Measurements from ENCODE around the gene IDH3B. TPM values are rescaled to one million over a fixed set of nuclear protein-coding genes. Genes with fewer than 3 reads are reported as not detected.

IDH3B gene
- total RNA-seq, 1 experiment from 2014 or later, result 132 TPM

- intact Hi-C loops (cut with micrococcal nuclease), result no loop called here
- POLR2A ChIA-PET, result interaction anchor here (1.4 kb wide), 1 partner anchor 225 kb away, joined by 3 read pairs; the partner anchor contains the start of gene SNRPB
- H3K27ac ChIP-seq (ENCODE audit: low read depth, low read length), result no peak overlapping the region
- H3K9me2 ChIP-seq (ENCODE audit: insufficient read depth), result no peaks in the 10 kb centered on the region
- RAD21 ChIA-PET (ENCODE audit: low non-redundant PET in 1 of 2, low total read pairs in 2 of 2, uncharacterized antibody in 2 of 2, unreplicated experiment in 2 of 2), result no interaction called here
- H3K4me3 ChIP-seq (replicated peaks in 1 of 2; ENCODE audit: low read depth in 1 of 2, low read length in 2 of 2), result no peak overlapping the region
- BruUV-seq (replicated peaks), result TSS peak; percentile 46
- no peak overlapping the region for H3K9ac ChIP-seq (ENCODE audit: low read length)
- TF ChIP-seq EZH2phosphoT487 (IDR thresholded peaks at IDR 0.05; ENCODE audit: borderline replicate concordance) (no peak), CEBPB (IDR thresholded peaks at IDR 0.05; ENCODE audit: low read depth) (no peak)
- TF ChIP-seq, protein P1, sequence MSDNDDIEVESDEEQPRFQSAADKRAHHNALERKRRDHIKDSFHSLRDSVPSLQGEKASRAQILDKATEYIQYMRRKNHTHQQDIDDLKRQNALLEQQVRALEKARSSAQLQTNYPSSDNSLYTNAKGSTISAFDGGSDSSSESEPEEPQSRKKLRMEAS (IDR thresholded peaks at IDR 0.05), result no peak
- TF ChIP-seq, protein P2, sequence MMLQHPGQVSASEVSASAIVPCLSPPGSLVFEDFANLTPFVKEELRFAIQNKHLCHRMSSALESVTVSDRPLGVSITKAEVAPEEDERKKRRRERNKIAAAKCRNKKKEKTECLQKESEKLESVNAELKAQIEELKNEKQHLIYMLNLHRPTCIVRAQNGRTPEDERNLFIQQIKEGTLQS (IDR thresholded peaks at IDR 0.05), result no peak
- TF ChIP-seq, protein P3, sequence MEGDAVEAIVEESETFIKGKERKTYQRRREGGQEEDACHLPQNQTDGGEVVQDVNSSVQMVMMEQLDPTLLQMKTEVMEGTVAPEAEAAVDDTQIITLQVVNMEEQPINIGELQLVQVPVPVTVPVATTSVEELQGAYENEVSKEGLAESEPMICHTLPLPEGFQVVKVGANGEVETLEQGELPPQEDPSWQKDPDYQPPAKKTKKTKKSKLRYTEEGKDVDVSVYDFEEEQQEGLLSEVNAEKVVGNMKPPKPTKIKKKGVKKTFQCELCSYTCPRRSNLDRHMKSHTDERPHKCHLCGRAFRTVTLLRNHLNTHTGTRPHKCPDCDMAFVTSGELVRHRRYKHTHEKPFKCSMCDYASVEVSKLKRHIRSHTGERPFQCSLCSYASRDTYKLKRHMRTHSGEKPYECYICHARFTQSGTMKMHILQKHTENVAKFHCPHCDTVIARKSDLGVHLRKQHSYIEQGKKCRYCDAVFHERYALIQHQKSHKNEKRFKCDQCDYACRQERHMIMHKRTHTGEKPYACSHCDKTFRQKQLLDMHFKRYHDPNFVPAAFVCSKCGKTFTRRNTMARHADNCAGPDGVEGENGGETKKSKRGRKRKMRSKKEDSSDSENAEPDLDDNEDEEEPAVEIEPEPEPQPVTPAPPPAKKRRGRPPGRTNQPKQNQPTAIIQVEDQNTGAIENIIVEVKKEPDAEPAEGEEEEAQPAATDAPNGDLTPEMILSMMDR (IDR thresholded peaks at IDR 0.05 in 2 of 3, conservative IDR thresholded peaks at IDR 0.05 in 1 of 3; ENCODE audit: borderline replicate concordance in 1 of 3, insufficient read depth in 1 of 3, low read depth in 2 of 3, low read length in 2 of 3), result no peak
- H3K27me3 ChIP-seq (ENCODE audit: insufficient read depth, low read length), result no peaks in the 10 kb centered on the region
- H3K79me2 ChIP-seq (ENCODE audit: insufficient read depth, low read length), result no peaks in the 10 kb centered on the region
- H4K20me1 ChIP-seq (ENCODE audit: insufficient read depth), result no peaks in the 10 kb centered on the region
- CTCF ChIA-PET, result no interaction called here
- ATAC-seq (no peak), DNase-seq (ENCODE audit: low read depth, low spot score) (no peak)
- no peaks in the 10 kb centered on the region for H3K9me3 ChIP-seq (ENCODE audit: control insufficient read depth in 1 of 2, insufficient read depth in 1 of 2, low read depth in 1 of 2, low read length in 2 of 2)
- H3K36me3 ChIP-seq (ENCODE audit: control insufficient read depth in 1 of 2, insufficient read depth in 2 of 2, low read length in 2 of 2), result no peaks in the 10 kb centered on the region
- H2AFZ ChIP-seq (ENCODE audit: low read depth, low read length, poor library complexity, severe bottlenecking), result no peak overlapping the region
- H3K4me2 ChIP-seq (ENCODE audit: low read length), result no peak overlapping the region
- H3K4me1 ChIP-seq (ENCODE audit: control insufficient read depth in 1 of 2, insufficient read depth in 2 of 2, low read length in 2 of 2), result peaks cover 6 to 9% of the 10 kb centered on the region in 2 experiments; a peak in 2 of 4 replicates
Measured at GRCh38 chr20:2695206-2695983, 31.4 kb upstream of the IDH3B start.
